Neutrophil (primary cell): ENCODE results near the gene ATP6V1F.
A peak's percentile ranks its signal among the peaks of the same experiment; 100 is the strongest.

Source experiments
- H3K27ac ChIP-seq: fragments of 200-600 bp; sonication (generic); 2 replicates; pipeline ENCODE4 v1.5.1; 2016; ENCODE audit warnings: mild to moderate bottlenecking, moderate library complexity
- H3K27me3 ChIP-seq: fragments of 200-600 bp; sonication (generic); 2 replicates; pipeline ENCODE4 v1.6.0; 2016; ENCODE audit warnings: mild to moderate bottlenecking
- H3K36me3 ChIP-seq: fragments of 200-600 bp; sonication (generic); 2 replicates; pipeline ENCODE4 v1.5.1; 2017
- H3K4me1 ChIP-seq, 2 experiments: fragments of 200-600 bp in 1 of 2; sonication (generic) in 1 of 2; 1 replicate in 1 of 2; 2 replicates in 1 of 2; pipeline versions ENCODE4 v1.5.1 to v1.6.1; 2013 to 2016; ENCODE audit warnings: low read depth in 1 of 2, low read length in 1 of 2, mild to moderate bottlenecking in 1 of 2, moderate library complexity in 1 of 2; ENCODE audit not compliant: control insufficient read depth in 1 of 2, insufficient read depth in 1 of 2
- H3K4me3 ChIP-seq, 2 experiments: fragments of 200-600 bp in 1 of 2; sonication (generic) in 1 of 2; 1 replicate in 1 of 2; 2 replicates in 1 of 2; pipeline ENCODE4 v1.5.1; 2013 to 2016; ENCODE audit warnings: low read depth in 1 of 2, low read length in 1 of 2, mild to moderate bottlenecking in 1 of 2, moderate library complexity in 1 of 2
- H3K9me3 ChIP-seq: fragments of 200-600 bp; sonication (generic); 2 replicates; pipeline ENCODE4 v1.5.1; 2016
- CTCF ChIP-seq: fragments of 200-600 bp; sonication (generic); IDR thresholded peaks from 2 replicates; pipeline ENCODE4 v1.5.1; 2016; ENCODE audit warnings: antibody characterized with exemption

The ATP6V1F gene

GRCh38 chr7:128862571-128863432 is at the start of gene ATP6V1F:
ATP6V1F (plus strand) TSS chr7:128862856; CDS start chr7:128862905, 49 bp downstream.
- peaks cover 16 to 17% of the 10 kb centered on the region in 2 experiments for H3K4me1 ChIP-seq
- H3K36me3 ChIP-seq: peaks cover 20% of the 10 kb centered on the region
- peak within 1 kb of the TSS; percentile 81 to 93 for H3K4me3 ChIP-seq
- H3K27ac ChIP-seq: peak within 1 kb of the TSS; percentile 87
- TF ChIP-seq CTCF: peak; percentile 29
- H3K27me3 ChIP-seq: peaks cover 3% of the 10 kb centered on the region
- no peaks in the 10 kb centered on the region for H3K9me3 ChIP-seq

- Histone ChIP-seq H3K4me3 (no peak overlapping the region), H3K4me1 (peaks cover 10% of the 10 kb centered on the region in 2 experiments), H3K27me3 (peaks cover 6% of the 10 kb centered on the region), H3K27ac (no peak overlapping the region), H3K9me3 (no peaks in the 10 kb centered on the region), H3K36me3 (no peaks in the 10 kb centered on the region)
- TF ChIP-seq CTCF: no peak
Measured at GRCh38 chr7:128814499-128814898, 48.2 kb upstream of the ATP6V1F start.

- H3K4me3 ChIP-seq: no peak overlapping the region
- H3K27ac ChIP-seq: no peak overlapping the region
- no peaks in the 10 kb centered on the region for H3K36me3 ChIP-seq
- TF ChIP-seq CTCF: no peak
- H3K4me1 ChIP-seq: peaks cover 10% of the 10 kb centered on the region in 2 experiments
- H3K27me3 ChIP-seq: peaks cover 11% of the 10 kb centered on the region
- H3K9me3 ChIP-seq: no peaks in the 10 kb centered on the region
Measured at GRCh38 chr7:128815289-128815942, 47.2 kb upstream of the ATP6V1F start.

GRCh38 chr7:128818694-128819093 is 44.0 kb upstream of the ATP6V1F start:
- Histone ChIP-seq H3K9me3 (no peaks in the 10 kb centered on the region), H3K27me3 (peaks cover 20% of the 10 kb centered on the region), H3K27ac (no peak overlapping the region), H3K4me1 (no peaks in the 10 kb centered on the region), H3K4me3 (no peak overlapping the region), H3K36me3 (no peaks in the 10 kb centered on the region)
- TF ChIP-seq CTCF: no peak

GRCh38 chr7:128821724-128822123 is 40.9 kb upstream of the ATP6V1F start:
- Histone ChIP-seq H3K4me1 (no peaks in the 10 kb centered on the region), H3K36me3 (no peaks in the 10 kb centered on the region), H3K9me3 (no peaks in the 10 kb centered on the region), H3K4me3 (no peak overlapping the region), H3K27ac (no peak overlapping the region), H3K27me3 (peaks cover 23% of the 10 kb centered on the region)
- no peak for TF ChIP-seq CTCF
